Measurements from ENCODE around the gene KIAA1549. TPM values are rescaled to one million over a fixed set of nuclear protein-coding genes. Genes with fewer than 3 reads are reported as not detected.
"Not testable (repeated sequence)": the region's sequence is repeated elsewhere in the genome, so short reads cannot be mapped to it uniquely, and the experiment has no call there.

The KIAA1549 gene
- polyA plus RNA-seq, 1 donor (not counting 4 experiments of a cell fraction or from before 2014, with no cell fraction given): 1.1 TPM

DNA sequence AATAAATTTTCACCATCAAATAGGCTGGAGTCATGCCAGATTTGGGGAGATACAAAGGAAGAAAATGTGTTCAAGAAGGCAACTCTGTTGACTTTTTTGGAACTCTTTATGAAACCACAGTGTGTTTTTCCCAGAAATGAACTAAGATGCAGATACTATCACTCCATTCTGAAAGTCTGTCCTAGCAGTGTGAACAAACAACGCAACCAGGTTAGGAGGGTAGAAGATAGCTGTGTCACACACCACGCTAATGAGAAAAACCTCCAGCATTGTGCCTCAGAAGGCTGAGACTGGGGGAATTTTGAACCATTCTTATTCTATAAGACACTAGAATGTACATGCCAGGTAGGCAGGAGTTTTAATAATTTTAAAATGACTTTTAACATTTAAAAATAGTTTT lies 167.2 kb downstream of the KIAA1549 start:
- Histone ChIP-seq H3K27me3 (ENCODE audit: control insufficient read depth, extremely low read depth, insufficient read depth, low read length) (no peaks in the 10 kb centered on the region), H3K27ac (ENCODE audit: control insufficient read depth, insufficient read depth, low read length) (no peak overlapping the region), H3K4me1 (ENCODE audit: control insufficient read depth, extremely low read depth, insufficient read depth, low read length) (no peaks in the 10 kb centered on the region), H2AFZ (ENCODE audit: control insufficient read depth, low read length) (no peak overlapping the region), H3K79me2 (ENCODE audit: control insufficient read depth, insufficient read depth, low read length) (no peaks in the 10 kb centered on the region), H3K9me1 (ENCODE audit: control insufficient read depth, extremely low read depth, insufficient read depth, low read length) (no peaks in the 10 kb centered on the region), H3K36me3 (ENCODE audit: control insufficient read depth in 2 of 2, extremely low read depth in 1 of 2, insufficient read depth in 2 of 2, low read length in 2 of 2) (no peaks in the 10 kb centered on the region), H3K4me2 (ENCODE audit: control insufficient read depth, extremely low read depth, insufficient read depth, low read depth, low read length) (no peak overlapping the region), H3K4me3 (ENCODE audit: control insufficient read depth in 2 of 3, extremely low read depth in 1 of 3, insufficient read depth in 2 of 3, low read depth in 1 of 3, low read length in 3 of 3) (no peak overlapping the region), H3K9ac (ENCODE audit: control insufficient read depth, extremely low read depth, insufficient read depth, low read length) (no peak overlapping the region), H4K20me1 (ENCODE audit: control insufficient read depth, extremely low read depth, insufficient read depth, low read length) (no peaks in the 10 kb centered on the region), H3K9me3 (ENCODE audit: control insufficient read depth, low read depth, low read length) (no peaks in the 10 kb centered on the region)
- DNase-seq (ENCODE audit: low read depth, low spot score) (no peak), FAIRE-seq (no peak)
- TF ChIP-seq, protein P1, sequence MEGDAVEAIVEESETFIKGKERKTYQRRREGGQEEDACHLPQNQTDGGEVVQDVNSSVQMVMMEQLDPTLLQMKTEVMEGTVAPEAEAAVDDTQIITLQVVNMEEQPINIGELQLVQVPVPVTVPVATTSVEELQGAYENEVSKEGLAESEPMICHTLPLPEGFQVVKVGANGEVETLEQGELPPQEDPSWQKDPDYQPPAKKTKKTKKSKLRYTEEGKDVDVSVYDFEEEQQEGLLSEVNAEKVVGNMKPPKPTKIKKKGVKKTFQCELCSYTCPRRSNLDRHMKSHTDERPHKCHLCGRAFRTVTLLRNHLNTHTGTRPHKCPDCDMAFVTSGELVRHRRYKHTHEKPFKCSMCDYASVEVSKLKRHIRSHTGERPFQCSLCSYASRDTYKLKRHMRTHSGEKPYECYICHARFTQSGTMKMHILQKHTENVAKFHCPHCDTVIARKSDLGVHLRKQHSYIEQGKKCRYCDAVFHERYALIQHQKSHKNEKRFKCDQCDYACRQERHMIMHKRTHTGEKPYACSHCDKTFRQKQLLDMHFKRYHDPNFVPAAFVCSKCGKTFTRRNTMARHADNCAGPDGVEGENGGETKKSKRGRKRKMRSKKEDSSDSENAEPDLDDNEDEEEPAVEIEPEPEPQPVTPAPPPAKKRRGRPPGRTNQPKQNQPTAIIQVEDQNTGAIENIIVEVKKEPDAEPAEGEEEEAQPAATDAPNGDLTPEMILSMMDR (optimal IDR thresholded peaks at IDR 0.05 in 1 of 3, IDR thresholded peaks at IDR 0.05 in 1 of 3, conservative IDR thresholded peaks at IDR 0.05 in 1 of 3; ENCODE audit: extremely low read depth in 1 of 3, insufficient read depth in 2 of 3, low read length in 3 of 3): no peak
- TF ChIP-seq EZH2 (IDR thresholded peaks at IDR 0.05; ENCODE audit: low read length): no peak
- dilution Hi-C loops (cut with MboI; ENCODE audit: extremely low pct_ligation_motif_present, low sequenced_read_pairs): no loop called here

- H3K9me1 ChIP-seq (ENCODE audit: control insufficient read depth, extremely low read depth, insufficient read depth, low read length); H3K4me1 ChIP-seq (ENCODE audit: control insufficient read depth, extremely low read depth, insufficient read depth, low read length); H3K9ac ChIP-seq (ENCODE audit: control insufficient read depth, extremely low read depth, insufficient read depth, low read length); FAIRE-seq; dilution Hi-C loops (cut with MboI; ENCODE audit: extremely low pct_ligation_motif_present, low sequenced_read_pairs); H4K20me1 ChIP-seq (ENCODE audit: control insufficient read depth, extremely low read depth, insufficient read depth, low read length); H3K9me3 ChIP-seq (ENCODE audit: control insufficient read depth, low read depth, low read length); H3K27me3 ChIP-seq (ENCODE audit: control insufficient read depth, extremely low read depth, insufficient read depth, low read length); H3K36me3 ChIP-seq (ENCODE audit: control insufficient read depth in 2 of 2, extremely low read depth in 1 of 2, insufficient read depth in 2 of 2, low read length in 2 of 2); H3K79me2 ChIP-seq (ENCODE audit: control insufficient read depth, insufficient read depth, low read length); H3K4me2 ChIP-seq (ENCODE audit: control insufficient read depth, extremely low read depth, insufficient read depth, low read depth, low read length); DNase-seq (ENCODE audit: low read depth, low spot score); H2AFZ ChIP-seq (ENCODE audit: control insufficient read depth, low read length); H3K27ac ChIP-seq (ENCODE audit: control insufficient read depth, insufficient read depth, low read length); H3K4me3 ChIP-seq (ENCODE audit: control insufficient read depth in 2 of 3, extremely low read depth in 1 of 3, insufficient read depth in 2 of 3, low read depth in 1 of 3, low read length in 3 of 3): not testable (repeated sequence)
These were observed 169.9 kb downstream of the KIAA1549 start for GRCh38 chr7:138811327-138811726.

DNA sequence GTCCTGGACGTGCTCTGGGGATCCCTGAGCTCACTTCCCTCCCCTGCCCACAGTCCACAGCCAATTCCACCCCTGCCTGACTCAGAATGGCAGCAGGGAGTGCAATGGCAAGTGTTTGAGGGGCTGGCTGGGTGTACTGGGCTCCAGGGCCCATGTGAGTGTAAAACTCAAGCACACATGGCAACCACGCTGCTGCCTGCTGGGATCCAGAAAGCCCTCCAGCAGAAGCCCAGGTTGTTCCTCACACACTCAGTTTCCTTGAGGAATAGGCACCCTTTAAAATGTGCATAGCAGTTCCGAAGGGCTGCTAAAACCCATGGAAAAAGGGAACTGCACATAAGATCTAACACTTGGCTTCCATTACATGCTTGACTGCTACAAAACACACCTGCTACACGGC lies 171.8 kb downstream of the KIAA1549 start:
- TF ChIP-seq EZH2 (IDR thresholded peaks at IDR 0.05; ENCODE audit: low read length): no peak
- TF ChIP-seq, protein P1 (optimal IDR thresholded peaks at IDR 0.05 in 1 of 3, IDR thresholded peaks at IDR 0.05 in 1 of 3, conservative IDR thresholded peaks at IDR 0.05 in 1 of 3; ENCODE audit: extremely low read depth in 1 of 3, insufficient read depth in 2 of 3, low read length in 3 of 3): no peak
- no peak overlapping the region for H3K4me2 ChIP-seq (ENCODE audit: control insufficient read depth, extremely low read depth, insufficient read depth, low read depth, low read length)
- H4K20me1 ChIP-seq (ENCODE audit: control insufficient read depth, extremely low read depth, insufficient read depth, low read length): no peaks in the 10 kb centered on the region
- no peaks in the 10 kb centered on the region for H3K4me1 ChIP-seq (ENCODE audit: control insufficient read depth, extremely low read depth, insufficient read depth, low read length)
- no peak overlapping the region for H3K4me3 ChIP-seq (ENCODE audit: control insufficient read depth in 2 of 3, extremely low read depth in 1 of 3, insufficient read depth in 2 of 3, low read depth in 1 of 3, low read length in 3 of 3)
- dilution Hi-C loops (cut with MboI; ENCODE audit: extremely low pct_ligation_motif_present, low sequenced_read_pairs): no loop called here
- no peaks in the 10 kb centered on the region for H3K36me3 ChIP-seq (ENCODE audit: control insufficient read depth in 2 of 2, extremely low read depth in 1 of 2, insufficient read depth in 2 of 2, low read length in 2 of 2)
- H3K9me1 ChIP-seq (ENCODE audit: control insufficient read depth, extremely low read depth, insufficient read depth, low read length): no peaks in the 10 kb centered on the region
- no peak overlapping the region for H3K9ac ChIP-seq (ENCODE audit: control insufficient read depth, extremely low read depth, insufficient read depth, low read length)
- H3K9me3 ChIP-seq (ENCODE audit: control insufficient read depth, low read depth, low read length): no peaks in the 10 kb centered on the region
- H3K27ac ChIP-seq (ENCODE audit: control insufficient read depth, insufficient read depth, low read length): no peak overlapping the region
- H3K27me3 ChIP-seq (ENCODE audit: control insufficient read depth, extremely low read depth, insufficient read depth, low read length): no peaks in the 10 kb centered on the region
- no peaks in the 10 kb centered on the region for H3K79me2 ChIP-seq (ENCODE audit: control insufficient read depth, insufficient read depth, low read length)
- FAIRE-seq: no peak
- DNase-seq (ENCODE audit: low read depth, low spot score): no peak
- no peak overlapping the region for H2AFZ ChIP-seq (ENCODE audit: control insufficient read depth, low read length)

Measured in keratinocyte (primary cell).